ENCODE data around the gene EYA2.
"Not testable (repeated sequence)": the region's sequence is repeated elsewhere in the genome, so short reads cannot be mapped to it uniquely, and the experiment has no call there.

Gene EYA2

DNA sequence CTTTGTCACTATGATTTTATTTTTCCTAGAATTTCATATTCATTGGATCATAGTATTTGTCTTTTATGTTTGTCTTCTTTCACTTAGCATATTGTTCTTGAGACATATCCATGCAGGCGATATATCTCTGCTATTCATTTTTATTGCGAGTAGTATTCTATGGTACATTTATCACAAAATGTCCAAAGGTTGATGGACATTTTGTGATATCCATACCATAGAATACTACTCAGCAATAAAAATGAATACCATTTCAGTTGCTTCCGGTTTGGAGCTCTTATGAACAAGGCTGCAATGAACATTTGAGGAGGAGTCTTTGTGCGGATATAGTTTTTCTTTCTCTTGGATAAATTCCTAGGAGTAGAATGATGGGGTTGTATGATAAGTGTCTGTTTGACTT, 28.8 kb upstream of the EYA2 start:
- H3K4me3 ChIP-seq (ENCODE audit: insufficient read depth, low read depth, low read length, poor library complexity, severe bottlenecking) = no peak overlapping the region
- no peak for DNase-seq

DNA sequence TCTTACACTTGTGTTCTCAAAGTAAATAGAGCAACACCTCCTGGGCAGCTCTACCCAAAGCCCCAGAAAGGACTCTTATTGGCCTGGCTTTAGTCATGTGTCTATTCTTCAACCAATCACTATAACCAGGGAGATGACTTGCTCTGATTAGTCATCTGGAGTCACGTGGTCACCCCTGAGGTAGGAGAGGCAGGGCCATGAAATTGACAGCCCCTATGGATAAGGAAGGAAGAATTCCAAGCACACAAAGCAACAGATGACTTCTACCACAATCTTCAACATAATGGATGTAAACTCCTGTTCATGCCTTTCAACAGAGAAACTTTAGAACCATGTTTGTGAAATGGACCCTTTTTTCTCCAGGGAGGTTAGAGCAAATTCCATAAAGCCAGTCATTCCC, 24.6 kb upstream of the EYA2 start:
- no peak for DNase-seq
- no peaks in the 10 kb centered on the region for H3K9me3 ChIP-seq (ENCODE audit: control insufficient read depth, low read length)
- H3K4me1 ChIP-seq (ENCODE audit: control insufficient read depth, insufficient read depth, low read length, poor library complexity, severe bottlenecking) = no peaks in the 10 kb centered on the region
- no peak overlapping the region for H3K4me3 ChIP-seq (ENCODE audit: insufficient read depth, low read depth, low read length, poor library complexity, severe bottlenecking)
- H3K27me3 ChIP-seq (replicated peaks; ENCODE audit: control insufficient read depth, insufficient read depth, low read length, poor library complexity, severe bottlenecking) = no peaks in the 10 kb centered on the region
- no peak overlapping the region for H3K27ac ChIP-seq (ENCODE audit: insufficient read depth, low read length, poor library complexity, severe bottlenecking)
- no peaks in the 10 kb centered on the region for H3K36me3 ChIP-seq (ENCODE audit: control insufficient read depth, insufficient read depth, low read length)

More for the DNA sequence above, 28.8 kb upstream of the EYA2 start:
- Histone ChIP-seq H3K36me3 (ENCODE audit: control insufficient read depth, insufficient read depth, low read length) (no peaks in the 10 kb centered on the region), H3K9me3 (ENCODE audit: control insufficient read depth, low read length) (no peaks in the 10 kb centered on the region), H3K27me3 (replicated peaks; ENCODE audit: control insufficient read depth, insufficient read depth, low read length, poor library complexity, severe bottlenecking) (no peaks in the 10 kb centered on the region), H3K27ac (ENCODE audit: insufficient read depth, low read length, poor library complexity, severe bottlenecking) (no peak overlapping the region), H3K4me1 (ENCODE audit: control insufficient read depth, insufficient read depth, low read length, poor library complexity, severe bottlenecking) (no peaks in the 10 kb centered on the region)

DNA sequence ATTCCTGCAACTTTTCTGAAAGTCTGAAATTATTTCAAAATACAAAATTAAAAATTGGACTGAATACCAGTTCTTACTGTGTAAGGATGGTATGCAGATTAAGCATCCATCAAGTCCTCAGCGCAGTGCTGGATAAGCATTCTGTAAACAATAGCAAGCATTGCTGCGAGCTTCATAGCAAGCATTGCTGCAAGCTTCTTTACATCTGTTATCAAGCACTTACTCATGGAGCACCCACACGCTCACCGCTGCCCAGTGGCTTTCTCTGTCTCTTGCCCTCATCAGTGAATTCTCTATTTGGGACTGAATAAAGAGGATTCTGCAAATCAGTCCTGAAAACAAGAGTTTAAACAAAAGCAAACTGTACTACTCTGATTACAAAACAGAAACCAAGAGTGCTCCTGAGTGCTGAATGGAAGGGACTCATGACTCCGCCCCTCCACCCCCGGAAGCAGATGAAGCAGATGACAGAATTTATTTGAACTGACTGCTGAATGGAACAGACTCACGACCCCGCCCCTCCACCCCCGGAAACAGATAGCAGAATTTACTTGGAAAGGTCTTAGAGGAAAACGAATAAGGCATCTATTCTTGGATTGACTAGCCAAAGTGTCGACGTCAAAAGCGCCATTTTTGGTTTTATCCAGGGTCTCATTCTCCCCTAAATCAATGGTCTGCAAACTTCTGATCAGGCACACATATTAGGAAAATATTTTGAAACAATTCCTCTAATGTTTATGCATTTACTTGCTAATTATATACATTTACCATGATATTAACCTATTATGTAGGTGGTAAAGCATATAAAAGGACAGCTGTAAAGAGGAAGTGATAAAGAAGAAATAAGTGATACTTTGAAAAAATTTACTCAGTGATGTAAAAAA, 22.1 kb upstream of the EYA2 start:
- Histone ChIP-seq H3K4me3 (ENCODE audit: insufficient read depth, low read depth, low read length, poor library complexity, severe bottlenecking) (no peak overlapping the region), H3K27me3 (replicated peaks; ENCODE audit: control insufficient read depth, insufficient read depth, low read length, poor library complexity, severe bottlenecking) (no peaks in the 10 kb centered on the region), H3K4me1 (ENCODE audit: control insufficient read depth, insufficient read depth, low read length, poor library complexity, severe bottlenecking) (no peaks in the 10 kb centered on the region), H3K9me3 (ENCODE audit: control insufficient read depth, low read length) (no peaks in the 10 kb centered on the region), H3K27ac (ENCODE audit: insufficient read depth, low read length, poor library complexity, severe bottlenecking) (no peak overlapping the region), H3K36me3 (ENCODE audit: control insufficient read depth, insufficient read depth, low read length) (no peaks in the 10 kb centered on the region)
- no peak for DNase-seq

DNA sequence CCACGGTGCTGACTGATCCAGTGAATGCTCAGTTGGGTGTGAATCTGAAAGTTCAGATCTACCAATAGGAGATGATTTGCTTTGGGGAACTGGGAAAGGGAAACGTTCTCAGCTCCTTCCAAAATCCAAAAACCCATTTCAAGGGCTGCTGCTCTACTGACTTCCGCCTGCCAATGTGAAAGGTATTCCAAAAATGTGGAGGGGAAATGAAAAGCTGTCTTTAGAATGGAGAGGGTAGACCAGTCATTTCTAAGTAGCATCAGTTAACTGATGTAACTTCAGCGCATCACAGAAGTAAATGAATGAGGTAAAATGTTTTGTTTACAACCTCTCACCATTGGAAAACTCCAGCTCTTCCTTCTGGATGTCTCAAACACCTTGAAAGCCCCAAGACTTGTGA, 19.6 kb upstream of the EYA2 start:
- H3K4me3 ChIP-seq (ENCODE audit: insufficient read depth, low read depth, low read length, poor library complexity, severe bottlenecking) = no peak overlapping the region
- no peaks in the 10 kb centered on the region for H3K9me3 ChIP-seq (ENCODE audit: control insufficient read depth, low read length)

DNA sequence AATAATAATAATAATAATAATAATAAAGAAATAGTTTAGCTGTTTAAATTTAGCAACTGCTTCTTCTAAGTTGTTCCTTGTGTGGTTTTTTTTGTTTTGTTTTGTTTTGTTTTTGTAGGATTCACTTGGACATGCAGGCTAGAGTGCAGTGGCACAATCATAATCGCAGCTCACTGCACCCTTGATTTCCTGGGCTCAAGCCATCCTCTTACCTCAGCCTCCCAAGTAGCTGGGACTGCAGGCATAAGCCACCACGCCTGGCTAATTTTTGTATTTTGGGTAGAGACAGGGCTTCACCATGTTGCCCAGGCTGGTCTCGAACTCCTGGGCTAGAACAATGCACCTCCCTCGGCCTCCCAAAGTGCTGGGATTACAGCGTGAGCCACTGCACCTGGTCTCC, 15.3 kb upstream of the EYA2 start:
- Histone ChIP-seq H3K4me3 (ENCODE audit: insufficient read depth, low read depth, low read length, poor library complexity, severe bottlenecking) (no peak overlapping the region), H3K4me1 (ENCODE audit: control insufficient read depth, insufficient read depth, low read length, poor library complexity, severe bottlenecking) (no peaks in the 10 kb centered on the region), H3K27ac (ENCODE audit: insufficient read depth, low read length, poor library complexity, severe bottlenecking) (no peak overlapping the region), H3K36me3 (ENCODE audit: control insufficient read depth, insufficient read depth, low read length) (no peaks in the 10 kb centered on the region), H3K27me3 (replicated peaks; ENCODE audit: control insufficient read depth, insufficient read depth, low read length, poor library complexity, severe bottlenecking) (peaks cover 5% of the 10 kb centered on the region), H3K9me3 (ENCODE audit: control insufficient read depth, low read length) (no peaks in the 10 kb centered on the region)
- no peak for DNase-seq

More for the DNA sequence above, 19.6 kb upstream of the EYA2 start:
- H3K27me3 ChIP-seq (replicated peaks; ENCODE audit: control insufficient read depth, insufficient read depth, low read length, poor library complexity, severe bottlenecking) = no peaks in the 10 kb centered on the region
- H3K4me1 ChIP-seq (ENCODE audit: control insufficient read depth, insufficient read depth, low read length, poor library complexity, severe bottlenecking) = no peaks in the 10 kb centered on the region
- no peaks in the 10 kb centered on the region for H3K36me3 ChIP-seq (ENCODE audit: control insufficient read depth, insufficient read depth, low read length)
- DNase-seq = no peak
- H3K27ac ChIP-seq (ENCODE audit: insufficient read depth, low read length, poor library complexity, severe bottlenecking) = no peak overlapping the region

DNA sequence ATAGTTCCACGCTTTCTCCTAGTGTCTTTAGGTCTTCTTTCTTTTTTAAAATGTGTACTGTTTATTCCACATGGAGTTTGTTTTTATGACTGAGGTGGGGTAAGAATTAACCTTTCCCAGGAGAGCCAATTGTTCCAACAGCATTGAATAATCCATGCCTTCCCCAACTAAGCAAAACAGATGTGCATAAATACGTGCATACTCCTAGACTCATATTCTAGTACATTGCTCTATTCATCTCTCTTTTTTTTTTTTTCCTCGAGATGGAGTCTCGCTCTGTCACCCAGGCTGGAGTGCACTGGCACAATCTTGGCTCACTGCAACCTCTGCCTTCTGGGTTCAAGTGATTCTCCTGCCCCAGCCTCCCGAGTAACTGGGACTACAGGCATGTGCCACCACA, 14.7 kb upstream of the EYA2 start:
- H3K4me3 ChIP-seq (ENCODE audit: insufficient read depth, low read depth, low read length, poor library complexity, severe bottlenecking); H3K4me1 ChIP-seq (ENCODE audit: control insufficient read depth, insufficient read depth, low read length, poor library complexity, severe bottlenecking); DNase-seq; H3K27me3 ChIP-seq (replicated peaks; ENCODE audit: control insufficient read depth, insufficient read depth, low read length, poor library complexity, severe bottlenecking); H3K9me3 ChIP-seq (ENCODE audit: control insufficient read depth, low read length); H3K27ac ChIP-seq (ENCODE audit: insufficient read depth, low read length, poor library complexity, severe bottlenecking); H3K36me3 ChIP-seq (ENCODE audit: control insufficient read depth, insufficient read depth, low read length): not testable (repeated sequence)

DNA sequence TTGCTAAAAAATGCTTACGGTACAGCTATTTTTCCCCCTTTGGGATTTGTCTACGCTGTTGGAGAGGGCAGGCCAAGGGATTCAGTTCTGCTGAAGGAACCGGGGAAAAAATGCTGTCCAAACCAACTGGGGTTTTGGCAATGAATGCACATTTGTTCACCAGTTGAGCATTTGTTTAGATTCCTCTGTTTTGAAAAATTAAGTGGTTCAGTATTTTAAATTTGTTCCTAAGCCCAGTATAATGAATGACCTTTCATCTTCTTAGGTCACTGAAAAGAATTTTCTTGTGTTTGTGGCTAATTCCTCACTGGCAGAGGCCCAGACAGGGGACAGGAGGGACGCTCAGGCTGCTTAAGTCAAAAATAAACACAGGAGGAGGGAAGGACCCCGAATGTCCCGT, 10.8 kb upstream of the EYA2 start:
- H3K4me1 ChIP-seq (ENCODE audit: control insufficient read depth, insufficient read depth, low read length, poor library complexity, severe bottlenecking) = no peaks in the 10 kb centered on the region
- H3K27ac ChIP-seq (ENCODE audit: insufficient read depth, low read length, poor library complexity, severe bottlenecking) = no peak overlapping the region
- peaks cover 5% of the 10 kb centered on the region for H3K27me3 ChIP-seq (replicated peaks; ENCODE audit: control insufficient read depth, insufficient read depth, low read length, poor library complexity, severe bottlenecking)
- DNase-seq = no peak
- no peaks in the 10 kb centered on the region for H3K9me3 ChIP-seq (ENCODE audit: control insufficient read depth, low read length)
- no peaks in the 10 kb centered on the region for H3K36me3 ChIP-seq (ENCODE audit: control insufficient read depth, insufficient read depth, low read length)
- no peak overlapping the region for H3K4me3 ChIP-seq (ENCODE audit: insufficient read depth, low read depth, low read length, poor library complexity, severe bottlenecking)

DNA sequence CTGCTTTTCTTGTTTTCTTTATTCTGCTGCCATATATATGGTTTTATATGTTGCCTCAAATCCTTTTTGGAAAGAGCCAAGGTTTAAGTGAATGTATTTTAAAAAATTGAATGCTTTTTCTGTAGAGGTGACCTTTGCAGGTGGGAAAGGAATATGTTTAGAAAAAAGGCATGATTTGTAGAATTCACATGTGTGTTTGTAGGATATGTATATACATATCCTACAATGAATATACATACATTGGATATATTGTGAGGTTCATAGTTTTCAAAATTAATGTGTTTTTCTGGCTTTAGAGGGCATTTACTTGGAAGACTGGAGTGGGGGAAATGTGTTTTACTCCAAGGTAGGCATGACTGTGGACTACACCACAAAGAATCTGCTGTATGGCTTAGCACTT, 4.0 kb upstream of the EYA2 start:
- Histone ChIP-seq H3K36me3 (ENCODE audit: control insufficient read depth, insufficient read depth, low read length) (no peaks in the 10 kb centered on the region), H3K27me3 (replicated peaks; ENCODE audit: control insufficient read depth, insufficient read depth, low read length, poor library complexity, severe bottlenecking) (no peaks in the 10 kb centered on the region), H3K9me3 (ENCODE audit: control insufficient read depth, low read length) (no peaks in the 10 kb centered on the region), H3K27ac (ENCODE audit: insufficient read depth, low read length, poor library complexity, severe bottlenecking) (no peak overlapping the region), H3K4me3 (ENCODE audit: insufficient read depth, low read depth, low read length, poor library complexity, severe bottlenecking) (no peak overlapping the region), H3K4me1 (ENCODE audit: control insufficient read depth, insufficient read depth, low read length, poor library complexity, severe bottlenecking) (no peaks in the 10 kb centered on the region)
- DNase-seq = no peak

DNA sequence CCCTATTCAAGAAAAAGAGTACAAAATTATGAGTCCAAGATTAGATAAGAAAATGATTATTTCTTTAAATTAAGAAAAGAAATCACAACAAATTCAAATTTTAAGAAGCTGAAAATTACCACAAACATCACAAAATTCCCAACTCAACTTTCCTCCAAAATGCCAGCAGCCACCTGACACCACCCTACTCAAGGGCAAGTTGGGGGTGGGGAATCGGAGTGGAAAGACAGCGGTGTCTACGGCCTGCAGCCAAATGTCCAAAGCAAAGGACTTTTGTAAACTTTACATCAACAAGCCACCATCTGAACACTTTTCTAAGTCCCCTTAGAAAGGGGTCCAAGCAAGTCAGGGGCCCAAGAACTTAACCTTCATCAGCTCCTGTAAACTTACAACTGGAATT, 1.6 kb upstream of the EYA2 start:
- Histone ChIP-seq H3K36me3 (ENCODE audit: control insufficient read depth, insufficient read depth, low read length) (no peaks in the 10 kb centered on the region), H3K27ac (ENCODE audit: insufficient read depth, low read length, poor library complexity, severe bottlenecking) (no peak overlapping the region), H3K4me3 (ENCODE audit: insufficient read depth, low read depth, low read length, poor library complexity, severe bottlenecking) (no peak overlapping the region), H3K9me3 (ENCODE audit: control insufficient read depth, low read length) (no peaks in the 10 kb centered on the region), H3K4me1 (ENCODE audit: control insufficient read depth, insufficient read depth, low read length, poor library complexity, severe bottlenecking) (no peaks in the 10 kb centered on the region), H3K27me3 (replicated peaks; ENCODE audit: control insufficient read depth, insufficient read depth, low read length, poor library complexity, severe bottlenecking) (peaks cover 9% of the 10 kb centered on the region)
- no peak for DNase-seq

DNA sequence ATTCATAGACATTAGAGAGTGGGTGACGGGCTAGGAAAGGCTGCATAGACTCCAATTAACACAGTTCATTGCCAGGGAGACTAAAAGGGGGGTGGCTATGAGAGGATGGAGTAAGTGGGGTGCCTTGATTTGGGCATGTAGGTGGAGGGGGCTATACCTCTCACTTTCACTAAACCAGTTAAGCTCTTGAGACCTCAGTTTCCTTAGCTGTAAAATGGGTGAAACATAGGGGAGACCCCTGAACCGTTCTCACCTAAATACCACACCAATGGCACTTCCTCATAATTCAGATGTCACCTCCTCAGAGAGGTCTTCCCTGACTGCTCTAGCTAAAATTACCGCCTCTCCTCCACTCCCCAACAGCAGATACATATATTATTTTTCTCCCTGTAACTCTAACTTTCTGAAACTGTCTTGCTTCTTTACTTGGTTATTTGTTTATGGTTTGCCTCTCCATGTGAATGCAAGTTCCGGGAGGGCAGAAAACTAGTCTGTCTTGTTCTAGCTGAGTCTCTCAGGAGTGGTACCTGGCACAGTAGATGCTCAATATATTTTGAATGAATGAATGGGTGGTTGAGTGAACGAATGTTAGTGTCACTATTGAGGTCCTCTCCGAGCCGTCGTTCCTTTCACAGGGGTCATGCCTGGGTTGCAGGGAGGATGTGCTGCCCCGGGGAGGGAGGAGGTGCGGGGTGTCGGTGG, 615 bp upstream of the EYA2 start:
- Histone ChIP-seq H3K36me3 (ENCODE audit: control insufficient read depth, insufficient read depth, low read length) (no peaks in the 10 kb centered on the region), H3K4me3 (ENCODE audit: insufficient read depth, low read depth, low read length, poor library complexity, severe bottlenecking) (no peak overlapping the region), H3K4me1 (ENCODE audit: control insufficient read depth, insufficient read depth, low read length, poor library complexity, severe bottlenecking) (no peaks in the 10 kb centered on the region)

More for the DNA sequence above, 615 bp upstream of the EYA2 start:
- Histone ChIP-seq H3K9me3 (ENCODE audit: control insufficient read depth, low read length) (no peaks in the 10 kb centered on the region), H3K27ac (ENCODE audit: insufficient read depth, low read length, poor library complexity, severe bottlenecking) (no peak overlapping the region), H3K27me3 (replicated peaks; ENCODE audit: control insufficient read depth, insufficient read depth, low read length, poor library complexity, severe bottlenecking) (peaks cover 9% of the 10 kb centered on the region)
- DNase-seq = no peak

All from effector memory CD4-positive, alpha-beta T cell (primary cell).